Stimulated activated CD8-positive, alpha-beta memory T cell treated with anti-CD3 and anti-CD28 coated beads, Interleukin-4, amount 100 ng/mL, for 4 hours (primary cell): ENCODE measurements around the gene TBCB.
"Not testable (repeated sequence)": the region's sequence is repeated elsewhere in the genome, so short reads cannot be mapped to it uniquely, and the experiment has no call there.

Experiments
- DNase-seq, 2 donors: peaks; one replicate each; pipeline ENCODE4 v3.0.0-alpha.2; 2020; ENCODE audit warnings: low read depth in 2 of 2, low spot score in 1 of 2

Gene TBCB

DNA sequence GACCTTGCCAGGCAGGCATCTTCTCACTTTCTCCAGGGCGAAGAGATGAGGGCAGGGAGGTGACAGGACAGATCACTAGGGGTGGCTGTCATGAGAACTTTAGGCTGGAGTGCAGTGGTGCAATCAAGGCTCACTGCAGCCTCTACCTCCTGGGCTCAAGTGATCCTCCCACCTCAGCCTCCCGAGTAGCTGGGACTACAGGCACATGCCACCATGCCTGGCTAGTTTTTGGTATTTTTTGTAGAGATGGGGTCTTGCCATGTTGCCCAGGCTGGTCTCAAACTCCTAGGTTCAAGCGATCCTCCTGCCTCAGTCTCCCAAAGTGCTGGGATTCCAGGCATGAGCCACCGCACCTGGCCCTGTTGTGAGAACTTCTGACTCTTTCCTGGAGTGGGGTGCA is 19.6 kb downstream of the TBCB start:
- DNase-seq = not testable (repeated sequence)

DNA sequence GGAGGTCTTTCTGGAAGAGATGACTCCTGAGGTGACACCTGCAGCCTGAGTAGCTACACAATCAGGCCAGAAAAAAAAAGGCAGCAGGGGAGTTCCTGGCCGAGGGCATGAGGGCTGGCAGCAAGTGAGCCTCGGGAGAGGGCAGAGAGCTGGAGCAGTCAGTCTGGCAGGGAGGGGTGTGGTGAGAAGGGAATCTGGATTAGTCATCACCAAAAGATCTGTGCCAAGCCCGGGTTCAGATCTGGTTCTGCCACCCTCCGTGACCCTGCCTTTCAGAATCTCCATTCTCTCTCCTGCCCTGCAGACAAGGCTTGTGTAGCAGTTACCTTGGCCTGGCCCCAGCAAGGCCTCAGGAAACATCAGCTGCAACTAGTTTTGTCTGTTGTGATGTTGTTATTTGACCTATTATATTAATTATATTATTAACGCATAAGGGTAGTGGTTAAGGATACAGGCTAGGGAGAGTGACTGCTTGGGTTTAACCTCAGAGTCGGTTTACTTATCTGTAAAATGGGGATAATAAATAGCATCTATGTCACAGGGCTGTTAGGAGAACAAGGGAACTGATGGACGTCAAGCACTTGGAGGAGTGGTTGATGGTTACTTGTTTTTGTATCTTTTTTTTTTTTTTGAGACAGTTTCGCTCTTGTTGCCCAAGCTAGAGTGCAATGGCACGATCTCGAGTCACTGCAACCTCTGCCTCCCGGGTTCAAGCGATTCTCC is 21.9 kb downstream of the TBCB start:
- DNase-seq = no peak

DNA sequence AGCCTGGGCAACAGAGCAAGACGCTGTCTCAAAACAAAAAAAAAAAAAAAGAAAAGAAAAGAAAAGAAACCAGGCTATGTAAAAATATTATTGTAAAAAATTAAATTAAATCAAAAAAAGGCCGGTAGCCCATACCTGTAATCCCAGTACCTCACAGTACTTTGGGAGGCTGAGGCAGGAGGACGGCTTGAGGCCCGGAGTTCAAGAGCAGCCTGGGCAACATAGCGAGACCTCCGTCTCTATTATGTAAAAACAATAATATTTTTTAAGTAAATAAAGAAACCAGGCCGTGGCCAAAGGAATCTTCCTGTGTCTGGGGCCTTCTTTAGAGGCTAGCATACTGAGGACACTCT is 23.8 kb downstream of the TBCB start:
- DNase-seq = no peak

- DNase-seq = peak; percentile 74 to 89
Observed at GRCh38 chr19:36139473-36140303, 24.4 kb downstream of the TBCB start, which contains the start of gene CAPNS1. Gene CAPNS1, plus strand, starts transcription at chr19:36140066. Its CDS starts 946 bp downstream, at chr19:36141012.

- DNase-seq = peak in 1 of 2 donors; percentile 19
Observed at GRCh38 chr19:36140304-36141038, 25.2 kb downstream of the TBCB start.

DNA sequence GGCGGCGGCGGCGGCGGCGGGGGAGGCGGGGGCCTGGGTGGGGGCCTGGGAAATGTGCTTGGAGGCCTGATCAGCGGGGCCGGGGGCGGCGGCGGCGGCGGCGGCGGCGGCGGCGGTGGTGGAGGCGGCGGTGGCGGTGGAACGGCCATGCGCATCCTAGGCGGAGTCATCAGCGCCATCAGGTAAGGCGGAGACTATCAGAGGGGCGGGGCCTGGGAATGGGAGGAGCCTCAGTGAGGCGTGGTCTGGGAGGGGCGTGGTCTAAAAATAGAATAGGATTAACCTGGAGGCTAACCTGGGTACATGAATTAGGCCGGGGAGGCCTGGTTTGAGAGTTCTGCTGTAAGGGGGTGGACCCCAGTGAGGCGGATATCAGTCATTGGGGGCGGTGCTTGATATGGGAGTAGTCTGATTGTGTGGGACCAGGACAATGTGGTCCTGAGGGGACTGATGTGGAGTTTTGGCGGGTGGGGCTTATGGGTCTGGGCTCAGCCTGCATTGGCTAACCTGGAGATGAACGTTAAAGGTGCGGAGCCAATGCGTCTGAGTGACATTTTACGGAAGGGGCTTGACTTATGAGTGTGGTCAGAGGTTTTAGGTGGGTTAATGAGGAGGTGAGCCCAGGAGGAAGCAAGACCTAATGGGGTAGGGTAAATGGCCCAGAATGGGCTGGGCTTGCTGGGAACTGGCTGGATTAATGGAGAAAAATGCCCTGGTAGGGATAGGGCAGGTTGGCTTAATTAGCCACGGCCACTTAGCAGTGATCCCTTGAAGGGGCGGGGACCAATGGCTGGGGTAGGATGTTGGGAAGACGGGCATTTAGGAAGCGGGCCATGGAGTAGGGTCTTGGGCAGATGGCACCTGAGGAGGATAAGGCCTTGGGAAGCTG is 26.0 kb downstream of the TBCB start:
- peak; percentile 75 to 92 for DNase-seq

- DNase-seq = no peak
Observed at GRCh38 chr19:36142046-36142445, 26.8 kb downstream of the TBCB start.

- no peak for DNase-seq
Observed at GRCh38 chr19:36142496-36142895, 27.2 kb downstream of the TBCB start.

GRCh38 chr19:36144624-36145023 is 29.4 kb downstream of the TBCB start:
- no peak for DNase-seq

DNA sequence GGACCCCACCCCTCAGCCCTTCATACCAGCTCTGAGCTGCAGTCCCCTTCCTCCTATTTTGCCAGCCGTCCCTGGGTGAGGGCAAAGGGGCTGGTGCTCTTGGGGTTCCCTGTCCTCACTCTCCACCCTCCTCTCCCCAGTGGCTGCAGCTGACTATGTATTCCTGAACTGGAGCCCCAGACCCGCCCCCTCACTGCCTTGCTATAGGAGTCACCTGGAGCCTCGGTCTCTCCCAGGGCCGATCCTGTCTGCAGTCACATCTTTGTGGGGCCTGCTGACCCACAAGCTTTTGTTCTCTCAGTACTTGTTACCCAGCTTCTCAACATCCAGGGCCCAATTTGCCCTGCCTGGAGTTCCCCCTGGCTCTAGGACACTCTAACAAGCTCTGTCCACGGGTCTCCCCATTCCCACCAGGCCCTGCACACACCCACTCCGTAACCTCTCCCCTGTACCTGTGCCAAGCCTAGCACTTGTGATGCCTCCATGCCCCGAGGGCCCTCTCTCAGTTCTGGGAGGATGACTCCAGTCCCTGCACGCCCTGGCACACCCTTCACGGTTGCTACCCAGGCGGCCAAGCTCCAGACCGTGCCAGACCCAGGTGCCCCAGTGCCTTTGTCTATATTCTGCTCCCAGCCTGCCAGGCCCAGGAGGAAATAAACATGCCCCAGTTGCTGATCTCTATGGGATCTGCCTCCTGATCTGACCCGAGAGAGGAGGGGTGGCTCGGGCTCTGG is 34.6 kb downstream of the TBCB start:
- DNase-seq = no peak

GRCh38 chr19:36150586-36150985 is 35.3 kb downstream of the TBCB start:
- DNase-seq = no peak

- no peak for DNase-seq
Observed at GRCh38 chr19:36151144-36152018, 36.1 kb downstream of the TBCB start.

DNA sequence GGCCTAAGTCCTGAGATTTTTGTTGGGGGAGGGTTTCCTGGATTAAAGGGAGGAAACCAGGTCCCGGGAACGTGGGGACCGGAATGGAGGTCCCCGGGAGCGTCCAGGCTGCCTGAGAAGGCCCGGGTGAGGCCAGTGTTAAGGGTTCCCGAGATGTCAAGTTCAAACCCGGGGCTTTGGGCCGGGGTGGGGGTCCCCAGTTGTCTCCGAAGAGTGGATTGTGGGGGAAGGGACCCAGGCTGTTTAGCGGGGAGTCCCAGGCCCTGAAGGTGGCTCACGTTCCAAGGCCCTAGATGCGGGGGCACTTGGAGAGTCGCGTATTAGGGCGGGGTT is 36.7 kb downstream of the TBCB start:
- no peak for DNase-seq

- DNase-seq = no peak
Observed at GRCh38 chr19:36152352-36153091, 37.3 kb downstream of the TBCB start, which contains the start of gene COX7A1. Gene COX7A1, minus strand, starts transcription at chr19:36152447. Its CDS starts 40 bp downstream, at chr19:36152407.

- no peak for DNase-seq
Observed at GRCh38 chr19:36153126-36153525, 37.9 kb downstream of the TBCB start.

DNA sequence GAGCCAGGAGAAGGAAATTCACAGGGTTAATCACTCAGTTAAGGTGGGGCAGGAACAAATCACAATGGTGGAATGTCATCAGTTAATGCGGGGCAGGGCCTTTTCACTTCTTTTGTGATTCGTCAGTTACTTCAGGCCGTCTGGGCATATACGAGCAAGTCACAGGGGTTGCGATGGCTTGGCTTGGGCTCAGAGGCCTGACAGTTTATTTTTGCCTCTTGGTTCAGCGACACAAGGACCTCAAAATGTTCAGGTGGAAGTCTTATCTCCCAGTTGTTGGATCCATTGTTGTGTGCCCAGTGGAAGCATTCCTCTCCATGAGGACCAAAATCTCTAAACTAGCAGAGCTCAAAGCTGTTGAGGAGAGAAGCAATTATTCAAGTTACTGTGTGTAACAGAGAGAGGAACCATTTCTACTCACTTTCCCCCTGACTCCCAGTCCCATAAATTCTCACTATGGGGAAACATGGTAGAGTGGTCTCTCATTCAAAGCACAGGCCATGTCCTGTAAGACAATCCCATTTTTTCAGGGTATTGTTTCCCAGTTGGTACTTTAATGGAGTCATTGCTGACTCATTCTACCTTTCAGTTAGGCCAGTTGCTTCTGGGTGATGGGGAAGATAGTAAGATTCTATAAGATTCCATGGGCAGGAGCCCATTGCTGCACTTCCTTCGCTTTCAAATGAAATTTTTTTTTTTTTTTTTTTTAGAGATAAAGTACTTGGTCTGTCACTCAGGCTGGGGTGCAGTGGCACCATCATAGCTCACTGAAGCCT is 45.7 kb downstream of the TBCB start:
- no peak for DNase-seq

- DNase-seq = no peak
Observed at GRCh38 chr19:36163813-36164212, 48.5 kb downstream of the TBCB start.
